Hepatocyte (in vitro differentiated cells): Measurements from ENCODE around the gene TRAF7.

Experiments
- CTCF ChIP-seq: fragments of 200-600 bp; sonication (generic); IDR thresholded peaks from 2 replicates; pipeline ENCODE4 v1.5.1; 2016; ENCODE audit warnings: antibody characterized with exemption, mild to moderate bottlenecking; ENCODE audit not compliant: poor library complexity
- EZH2 ChIP-seq: fragments of 200-600 bp; sonication (generic); IDR thresholded peaks from 2 replicates; pipeline ENCODE4 v1.6.1; 2016; ENCODE audit warnings: antibody characterized with exemption, mild to moderate bottlenecking, borderline replicate concordance
- EZH2phosphoT487 ChIP-seq: fragments of 200-600 bp; sonication (generic); IDR thresholded peaks from one replicate; pipeline ENCODE4 v1.6.1; 2018; ENCODE audit warnings: antibody characterized with exemption, mild to moderate bottlenecking, low read depth, moderate library complexity; ENCODE audit not compliant: unreplicated experiment, severe bottlenecking

DNA sequence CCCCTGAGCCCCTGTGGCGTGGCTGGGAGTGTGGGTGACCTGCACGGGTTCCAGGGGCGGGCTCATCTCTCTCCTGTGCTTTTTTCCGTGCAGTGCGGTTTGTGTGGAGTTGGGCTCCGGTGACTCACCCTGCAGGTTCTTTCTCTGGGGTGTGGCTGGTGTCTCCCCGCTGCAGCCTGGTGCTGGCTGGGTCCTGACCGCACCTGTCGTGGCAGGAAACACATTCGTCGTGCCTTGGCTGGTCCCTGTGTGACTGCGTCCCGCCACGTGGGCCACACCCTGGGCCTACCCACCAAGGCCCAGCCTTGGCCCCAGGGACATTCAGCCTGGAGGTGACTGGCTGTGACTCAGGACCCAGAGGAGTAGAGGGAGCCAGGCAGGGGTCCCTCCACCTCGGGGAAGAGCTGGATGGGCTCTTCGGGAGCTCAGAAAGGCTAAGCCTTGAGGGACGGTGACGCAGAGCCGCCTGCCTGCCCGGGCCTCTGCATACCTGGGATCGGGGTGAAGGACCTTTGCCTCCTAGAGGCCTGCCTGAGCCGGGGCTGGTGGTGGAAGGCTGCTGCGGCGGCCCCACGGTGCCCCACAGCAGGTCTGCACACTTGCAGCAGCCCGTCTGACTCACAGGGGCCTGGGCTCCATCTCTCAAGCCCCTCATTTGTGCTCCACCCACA, 7.8 kb downstream of the TRAF7 start:
- no peak for TF ChIP-seq CTCF
- no peak for TF ChIP-seq EZH2
- TF ChIP-seq EZH2phosphoT487: no peak
